ENCODE results near the gene NKD1. TPM values are rescaled to one million over a fixed set of nuclear protein-coding genes. Genes with fewer than 3 reads are reported as not detected.

NKD1 gene
- total and polyA plus RNA-seq, 2 donors = 0.90 to 0.98 TPM

- H3K4me3 ChIP-seq (ENCODE audit: low read length in 2 of 2) = no peak overlapping the region
- H3K9me3 ChIP-seq (ENCODE audit: control insufficient read depth in 2 of 2, insufficient read depth in 1 of 2, low read length in 1 of 2) = no peaks in the 10 kb centered on the region
- H3K27ac ChIP-seq (ENCODE audit: low read depth in 1 of 2, low read length in 1 of 2) = no peak overlapping the region
Observed at GRCh38 chr16:50568187-50568815, 20.1 kb downstream of the NKD1 start.

GRCh38 chr16:50570354-50570753, 22.2 kb downstream of the NKD1 start:
- Histone ChIP-seq H3K9me3 (ENCODE audit: control insufficient read depth in 2 of 2, insufficient read depth in 1 of 2, low read length in 1 of 2) (no peaks in the 10 kb centered on the region), H3K36me3 (ENCODE audit: control insufficient read depth in 2 of 2, insufficient read depth in 2 of 2, low read length in 1 of 2) (no peaks in the 10 kb centered on the region), H3K27ac (ENCODE audit: low read depth in 1 of 2, low read length in 1 of 2) (no peak overlapping the region), H3K27me3 (ENCODE audit: control insufficient read depth in 2 of 2, insufficient read depth in 1 of 2, low read length in 1 of 2) (no peaks in the 10 kb centered on the region), H3K4me3 (ENCODE audit: low read length in 2 of 2) (no peak overlapping the region), H3K4me1 (ENCODE audit: control insufficient read depth in 2 of 2, insufficient read depth in 2 of 2, low read length in 2 of 2) (no peaks in the 10 kb centered on the region)
- WGBS = 95% methylated on average over 7 of the region's 7 CpGs
- no peak for DNase-seq (ENCODE audit: low read depth in 6 of 9, low spot score in 9 of 9)

More at GRCh38 chr16:50568187-50568815, 20.1 kb downstream of the NKD1 start:
- Histone ChIP-seq H3K36me3 (ENCODE audit: control insufficient read depth in 2 of 2, insufficient read depth in 2 of 2, low read length in 1 of 2) (no peaks in the 10 kb centered on the region), H3K27me3 (ENCODE audit: control insufficient read depth in 2 of 2, insufficient read depth in 1 of 2, low read length in 1 of 2) (no peaks in the 10 kb centered on the region), H3K4me1 (ENCODE audit: control insufficient read depth in 2 of 2, insufficient read depth in 2 of 2, low read length in 2 of 2) (peaks cover 0 to 6% of the 10 kb centered on the region in 2 donors)
- no peak for DNase-seq (ENCODE audit: low read depth in 6 of 9, low spot score in 9 of 9)
- 74% methylated on average over 9 of the region's 9 CpGs for WGBS

- WGBS = 96% methylated on average over 11 of the region's 11 CpGs
- Histone ChIP-seq H3K9me3 (ENCODE audit: control insufficient read depth in 2 of 2, insufficient read depth in 1 of 2, low read length in 1 of 2) (no peaks in the 10 kb centered on the region), H3K36me3 (ENCODE audit: control insufficient read depth in 2 of 2, insufficient read depth in 2 of 2, low read length in 1 of 2) (no peaks in the 10 kb centered on the region), H3K27me3 (ENCODE audit: control insufficient read depth in 2 of 2, insufficient read depth in 1 of 2, low read length in 1 of 2) (no peaks in the 10 kb centered on the region), H3K4me3 (ENCODE audit: low read length in 2 of 2) (no peak overlapping the region), H3K27ac (ENCODE audit: low read depth in 1 of 2, low read length in 1 of 2) (no peak overlapping the region), H3K4me1 (ENCODE audit: control insufficient read depth in 2 of 2, insufficient read depth in 2 of 2, low read length in 2 of 2) (no peaks in the 10 kb centered on the region)
- no peak for DNase-seq (ENCODE audit: low read depth in 6 of 9, low spot score in 9 of 9)
Observed at GRCh38 chr16:50570808-50571598, 22.8 kb downstream of the NKD1 start.

DNA sequence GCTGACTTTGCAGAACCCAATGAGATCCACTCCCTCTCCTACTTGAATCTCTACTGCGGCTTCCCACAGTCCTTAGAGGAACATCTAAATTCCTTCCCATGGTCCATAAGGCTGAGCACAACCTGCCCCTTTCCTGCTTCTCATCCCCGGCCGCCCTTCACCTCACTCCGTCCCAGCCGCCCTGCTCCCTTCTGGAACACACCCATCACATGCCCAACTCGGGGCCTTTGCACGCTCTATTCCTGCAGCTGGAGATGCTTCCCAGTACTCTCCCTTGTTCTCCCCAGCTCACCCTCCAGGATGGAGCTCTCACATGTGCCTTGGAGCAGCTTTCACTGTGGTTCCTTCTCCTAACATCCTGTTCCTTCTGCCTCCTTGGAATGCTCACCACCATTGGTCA, 23.6 kb downstream of the NKD1 start:
- H3K4me3 ChIP-seq (ENCODE audit: low read length in 2 of 2) = no peak overlapping the region
- DNase-seq (ENCODE audit: low read depth in 6 of 9, low spot score in 9 of 9) = no peak
- no peaks in the 10 kb centered on the region for H3K36me3 ChIP-seq (ENCODE audit: control insufficient read depth in 2 of 2, insufficient read depth in 2 of 2, low read length in 1 of 2)
- no peak overlapping the region for H3K27ac ChIP-seq (ENCODE audit: low read depth in 1 of 2, low read length in 1 of 2)
- no peaks in the 10 kb centered on the region for H3K4me1 ChIP-seq (ENCODE audit: control insufficient read depth in 2 of 2, insufficient read depth in 2 of 2, low read length in 2 of 2)
- WGBS = over 99% methylated on average over 7 of the region's 7 CpGs
- no peaks in the 10 kb centered on the region for H3K9me3 ChIP-seq (ENCODE audit: control insufficient read depth in 2 of 2, insufficient read depth in 1 of 2, low read length in 1 of 2)
- no peaks in the 10 kb centered on the region for H3K27me3 ChIP-seq (ENCODE audit: control insufficient read depth in 2 of 2, insufficient read depth in 1 of 2, low read length in 1 of 2)

DNA sequence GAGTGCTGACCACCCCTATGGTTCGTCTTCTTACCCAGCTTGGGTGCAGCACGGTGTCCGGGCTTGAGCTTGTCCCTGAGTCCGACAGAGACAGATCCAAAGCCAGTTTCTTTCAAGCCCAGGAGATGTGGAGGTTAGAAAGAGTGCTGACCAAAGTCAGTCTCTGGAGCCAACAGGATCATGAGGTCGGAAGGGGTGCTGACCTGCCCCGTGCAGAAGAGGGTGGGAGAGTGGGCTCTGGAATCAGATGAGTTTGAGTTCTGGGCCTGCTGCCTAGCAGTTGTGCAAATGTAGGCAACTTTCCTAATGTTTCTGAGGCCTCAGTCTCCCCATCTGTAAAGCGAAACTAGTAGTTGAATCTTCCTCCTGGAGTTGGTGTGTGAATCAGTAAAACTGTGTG, 24.5 kb downstream of the NKD1 start:
- WGBS = 97% methylated on average over 7 of the region's 7 CpGs
- Histone ChIP-seq H3K27ac (ENCODE audit: low read depth in 1 of 2, low read length in 1 of 2) (no peak overlapping the region), H3K9me3 (ENCODE audit: control insufficient read depth in 2 of 2, insufficient read depth in 1 of 2, low read length in 1 of 2) (no peaks in the 10 kb centered on the region)

DNA sequence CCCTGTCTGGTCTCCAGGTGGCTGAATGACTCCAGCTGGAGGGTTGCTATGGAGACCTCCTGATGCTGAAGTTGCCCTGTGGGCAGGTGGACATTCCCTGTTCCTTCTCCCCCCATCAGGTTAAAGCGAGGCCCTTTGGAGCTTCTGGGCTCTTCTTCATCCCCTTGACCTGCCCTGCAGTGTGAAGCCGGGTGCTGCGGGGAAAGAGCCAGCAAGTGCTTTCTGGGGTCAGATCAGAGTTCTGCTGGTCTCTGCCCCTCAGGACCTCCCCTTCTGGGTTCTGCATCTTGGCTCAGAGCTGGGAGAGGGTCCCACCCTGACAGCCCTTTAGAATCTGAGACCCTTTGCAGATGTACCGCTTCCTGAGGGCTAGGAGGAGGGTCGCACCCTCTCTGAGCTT, 25.1 kb downstream of the NKD1 start:
- no peak for DNase-seq (ENCODE audit: low read depth in 6 of 9, low spot score in 9 of 9)
- H3K36me3 ChIP-seq (ENCODE audit: control insufficient read depth in 2 of 2, insufficient read depth in 2 of 2, low read length in 1 of 2) = no peaks in the 10 kb centered on the region

More for the DNA sequence above, 24.5 kb downstream of the NKD1 start:
- H3K27me3 ChIP-seq (ENCODE audit: control insufficient read depth in 2 of 2, insufficient read depth in 1 of 2, low read length in 1 of 2) = no peaks in the 10 kb centered on the region
- no peak overlapping the region for H3K4me3 ChIP-seq (ENCODE audit: low read length in 2 of 2)
- no peaks in the 10 kb centered on the region for H3K36me3 ChIP-seq (ENCODE audit: control insufficient read depth in 2 of 2, insufficient read depth in 2 of 2, low read length in 1 of 2)
- H3K4me1 ChIP-seq (ENCODE audit: control insufficient read depth in 2 of 2, insufficient read depth in 2 of 2, low read length in 2 of 2) = no peaks in the 10 kb centered on the region
- DNase-seq (ENCODE audit: low read depth in 6 of 9, low spot score in 9 of 9) = no peak

DNA sequence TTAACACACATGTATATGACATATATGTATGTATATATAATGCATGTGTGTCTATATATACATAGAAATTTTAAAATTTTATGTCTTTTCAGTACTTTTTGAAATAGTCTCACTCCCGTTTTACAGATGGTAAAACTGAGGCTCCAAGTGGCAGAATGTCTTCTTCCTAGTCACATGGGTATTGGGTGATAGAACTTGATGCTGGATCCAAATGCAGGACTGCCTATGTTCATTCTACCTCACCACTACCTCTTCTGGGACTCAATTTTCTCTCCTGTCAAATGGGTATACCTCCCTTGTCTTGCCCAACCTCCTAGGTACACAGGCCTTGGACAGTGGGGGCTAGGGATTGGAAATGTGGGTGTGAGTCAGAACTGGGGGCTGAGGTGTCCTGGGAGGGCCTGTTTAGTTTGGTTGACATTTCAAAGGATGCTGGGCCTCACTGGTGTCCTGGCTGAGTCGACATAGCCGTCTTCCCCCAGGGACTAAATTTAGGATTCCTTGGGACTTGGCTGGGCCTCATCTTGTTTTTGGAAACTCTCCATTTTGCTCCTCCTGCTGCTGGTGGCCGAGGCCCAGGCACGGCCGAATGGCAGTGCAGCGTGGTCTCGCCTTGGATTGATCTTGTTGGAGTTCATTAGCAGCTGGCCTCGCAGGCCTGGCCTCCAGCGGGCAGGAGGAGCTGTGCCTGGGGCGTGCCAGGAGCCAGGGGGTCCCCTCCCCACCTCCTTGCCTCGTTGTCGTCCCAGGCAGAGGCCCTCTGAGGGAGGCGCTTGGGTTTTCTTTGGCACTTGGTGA, 25.9 kb downstream of the NKD1 start:
- no peaks in the 10 kb centered on the region for H3K4me1 ChIP-seq (ENCODE audit: control insufficient read depth in 2 of 2, insufficient read depth in 2 of 2, low read length in 2 of 2)
- no peaks in the 10 kb centered on the region for H3K27me3 ChIP-seq (ENCODE audit: control insufficient read depth in 2 of 2, insufficient read depth in 1 of 2, low read length in 1 of 2)
- H3K36me3 ChIP-seq (ENCODE audit: control insufficient read depth in 2 of 2, insufficient read depth in 2 of 2, low read length in 1 of 2) = no peaks in the 10 kb centered on the region
- no peak overlapping the region for H3K27ac ChIP-seq (ENCODE audit: low read depth in 1 of 2, low read length in 1 of 2)
- DNase-seq (ENCODE audit: low read depth in 6 of 9, low spot score in 9 of 9) = no peak
- 89% methylated on average over 14 of the region's 14 CpGs for WGBS
- H3K9me3 ChIP-seq (ENCODE audit: control insufficient read depth in 2 of 2, insufficient read depth in 1 of 2, low read length in 1 of 2) = no peaks in the 10 kb centered on the region
- no peak overlapping the region for H3K4me3 ChIP-seq (ENCODE audit: low read length in 2 of 2)

More for the DNA sequence above, 25.1 kb downstream of the NKD1 start:
- no peaks in the 10 kb centered on the region for H3K9me3 ChIP-seq (ENCODE audit: control insufficient read depth in 2 of 2, insufficient read depth in 1 of 2, low read length in 1 of 2)
- H3K27ac ChIP-seq (ENCODE audit: low read depth in 1 of 2, low read length in 1 of 2) = no peak overlapping the region
- no peaks in the 10 kb centered on the region for H3K4me1 ChIP-seq (ENCODE audit: control insufficient read depth in 2 of 2, insufficient read depth in 2 of 2, low read length in 2 of 2)
- H3K4me3 ChIP-seq (ENCODE audit: low read length in 2 of 2) = no peak overlapping the region
- WGBS = 97% methylated on average over 5 of the region's 5 CpGs
- no peaks in the 10 kb centered on the region for H3K27me3 ChIP-seq (ENCODE audit: control insufficient read depth in 2 of 2, insufficient read depth in 1 of 2, low read length in 1 of 2)

DNA sequence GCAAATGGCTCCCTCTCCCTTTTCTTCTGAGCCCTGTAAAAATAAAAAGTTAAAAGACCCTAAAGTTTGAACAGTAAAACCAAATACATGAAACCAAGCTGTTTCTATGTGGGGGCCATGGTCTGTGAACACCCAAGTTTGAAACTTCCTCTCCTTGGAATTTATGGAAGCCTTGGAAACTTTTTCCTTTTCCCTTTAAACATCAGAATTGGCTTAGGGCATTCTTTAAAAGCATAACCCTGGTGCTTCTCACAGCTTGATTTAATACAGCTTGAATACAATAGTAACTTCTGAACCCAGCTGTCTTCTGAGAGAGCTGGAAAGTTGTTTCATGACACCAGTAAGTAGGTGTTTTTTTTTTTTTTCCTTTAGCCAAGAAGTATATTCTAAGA, 26.5 kb downstream of the NKD1 start:
- no peak overlapping the region for H3K27ac ChIP-seq (ENCODE audit: low read depth in 1 of 2, low read length in 1 of 2)
- no peak for DNase-seq (ENCODE audit: low read depth in 6 of 9, low spot score in 9 of 9)

DNA sequence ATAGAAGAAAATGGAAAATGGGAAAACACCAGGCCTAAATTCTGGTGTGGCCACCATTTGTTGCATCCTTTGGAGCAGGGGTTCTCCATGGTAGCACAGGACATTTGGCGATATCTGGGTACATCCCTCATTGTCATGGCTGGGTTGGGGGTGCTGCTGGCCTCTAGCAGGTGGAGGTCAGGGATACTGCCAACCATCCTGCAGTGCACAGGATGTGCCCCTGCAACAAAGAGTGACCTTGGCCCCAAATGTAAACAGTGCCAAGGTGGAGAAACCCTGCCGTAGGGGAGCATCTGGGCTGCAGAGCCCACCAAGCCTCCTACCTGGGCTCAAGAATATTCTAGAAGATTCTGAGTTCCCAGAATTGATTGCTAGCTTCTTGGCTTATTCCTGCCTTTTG, 27.5 kb downstream of the NKD1 start:
- 97% methylated on average over 2 of the region's 2 CpGs for WGBS
- no peak overlapping the region for H3K27ac ChIP-seq (ENCODE audit: low read depth in 1 of 2, low read length in 1 of 2)
- DNase-seq (ENCODE audit: low read depth in 6 of 9, low spot score in 9 of 9) = no peak
- no peaks in the 10 kb centered on the region for H3K36me3 ChIP-seq (ENCODE audit: control insufficient read depth in 2 of 2, insufficient read depth in 2 of 2, low read length in 1 of 2)
- H3K27me3 ChIP-seq (ENCODE audit: control insufficient read depth in 2 of 2, insufficient read depth in 1 of 2, low read length in 1 of 2) = no peaks in the 10 kb centered on the region
- no peaks in the 10 kb centered on the region for H3K9me3 ChIP-seq (ENCODE audit: control insufficient read depth in 2 of 2, insufficient read depth in 1 of 2, low read length in 1 of 2)
- no peak overlapping the region for H3K4me3 ChIP-seq (ENCODE audit: low read length in 2 of 2)
- no peaks in the 10 kb centered on the region for H3K4me1 ChIP-seq (ENCODE audit: control insufficient read depth in 2 of 2, insufficient read depth in 2 of 2, low read length in 2 of 2)

More for the DNA sequence above, 26.5 kb downstream of the NKD1 start:
- no peaks in the 10 kb centered on the region for H3K9me3 ChIP-seq (ENCODE audit: control insufficient read depth in 2 of 2, insufficient read depth in 1 of 2, low read length in 1 of 2)
- H3K4me3 ChIP-seq (ENCODE audit: low read length in 2 of 2) = no peak overlapping the region
- no peaks in the 10 kb centered on the region for H3K36me3 ChIP-seq (ENCODE audit: control insufficient read depth in 2 of 2, insufficient read depth in 2 of 2, low read length in 1 of 2)
- no peaks in the 10 kb centered on the region for H3K27me3 ChIP-seq (ENCODE audit: control insufficient read depth in 2 of 2, insufficient read depth in 1 of 2, low read length in 1 of 2)
- H3K4me1 ChIP-seq (ENCODE audit: control insufficient read depth in 2 of 2, insufficient read depth in 2 of 2, low read length in 2 of 2) = no peaks in the 10 kb centered on the region

All from thymus (tissue), 11 donors.